KOPT-K1 (cell line): ENCODE data around the gene ZNF79.

ENCODE experiments used
- H3K27ac ChIP-seq: fragments of 200-600 bp; sonication (generic); 2 replicates; pipeline ENCODE4 v1.5.1; 2016; ENCODE audit warnings: antibody characterized with exemption, mild to moderate bottlenecking, low read depth, low read length; ENCODE audit not compliant: poor library complexity, severe bottlenecking
- H3K36me3 ChIP-seq: fragments of 200-600 bp; sonication (generic); 2 replicates; pipeline ENCODE4 v1.5.1; 2017; ENCODE audit warnings: antibody characterized with exemption, mild to moderate bottlenecking, low read length, moderate library complexity; ENCODE audit not compliant: insufficient read depth
- H3K9me3 ChIP-seq: fragments of 200-600 bp; sonication (generic); 2 replicates; pipeline ENCODE4 v1.5.1; 2017; ENCODE audit warnings: antibody characterized with exemption, low read length, mild to moderate bottlenecking; ENCODE audit not compliant: insufficient read depth, poor library complexity, severe bottlenecking

Gene ZNF79

DNA sequence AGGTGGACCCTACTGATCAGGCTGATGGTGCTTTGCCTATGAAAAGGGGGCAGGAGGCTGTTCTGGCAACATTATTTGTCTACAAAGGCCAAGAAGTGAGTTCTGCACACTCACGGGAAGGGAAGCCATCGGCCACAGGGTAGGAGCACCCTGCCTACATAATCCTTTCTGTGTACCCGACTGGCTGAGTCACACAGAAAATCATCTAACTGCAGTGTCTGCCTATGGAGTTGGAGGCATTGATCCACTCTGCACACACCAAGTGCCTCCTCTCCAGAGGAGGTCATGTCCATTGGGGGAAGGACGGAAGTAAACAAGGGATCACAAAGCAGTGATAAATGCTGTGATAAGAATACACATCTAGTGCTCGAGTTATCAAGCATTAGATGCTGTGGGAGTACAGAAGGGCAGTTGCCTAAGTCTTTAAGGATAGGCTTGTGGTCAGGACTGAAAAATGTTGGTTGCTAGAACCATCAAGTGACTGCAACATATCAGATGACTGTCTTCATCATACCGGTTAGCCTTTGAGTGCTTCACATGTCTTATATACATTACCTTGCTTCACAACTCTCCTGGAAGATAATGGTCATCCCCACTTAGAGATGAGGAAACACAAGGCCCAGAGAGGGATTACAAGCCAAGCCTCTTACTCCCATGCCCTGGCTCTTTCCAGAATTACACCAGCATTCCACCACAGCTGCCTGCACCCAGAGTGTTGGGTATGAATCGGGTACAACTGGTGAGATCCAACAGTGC is 28.5 kb upstream of the ZNF79 start:
- Histone ChIP-seq H3K36me3 (no peaks in the 10 kb centered on the region), H3K27ac (no peak overlapping the region), H3K9me3 (no peaks in the 10 kb centered on the region)

DNA sequence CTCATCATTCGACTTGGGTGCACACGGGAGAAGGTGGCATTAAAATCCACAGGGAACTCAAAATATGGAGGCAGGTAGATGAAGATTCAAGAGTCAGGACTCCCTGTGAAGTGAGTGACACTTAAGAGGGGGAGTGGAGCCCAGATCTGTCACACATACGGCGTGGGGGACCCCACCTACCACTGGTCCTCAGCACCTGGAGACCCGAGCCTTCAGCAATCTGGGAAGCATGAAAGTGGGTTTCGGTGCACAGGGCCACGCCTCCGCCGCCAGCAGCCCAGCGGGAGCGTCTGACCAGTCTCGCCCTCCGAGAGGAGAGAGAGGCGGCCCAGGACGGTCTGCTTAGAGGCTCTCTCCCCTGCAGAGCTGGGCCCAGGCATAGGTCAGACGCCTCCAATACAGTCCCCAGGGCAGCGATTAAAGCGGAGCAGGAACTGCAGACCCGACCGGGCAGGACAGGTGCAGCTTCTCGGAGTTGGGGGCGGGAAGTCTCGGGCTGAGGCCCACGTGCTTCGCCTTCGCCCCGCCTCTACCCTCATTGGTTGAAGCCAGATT is 27.9 kb upstream of the ZNF79 start:
- no peaks in the 10 kb centered on the region for H3K9me3 ChIP-seq
- H3K27ac ChIP-seq: no peak overlapping the region

GRCh38 chr9:127396808-127397645 is 27.2 kb upstream of the ZNF79 start, which contains the start of gene SLC2A8:
Gene SLC2A8, plus strand, starts transcription at chr9:127397169. Its CDS starts 62 bp downstream, at chr9:127397231.
- no peak within 1 kb of the TSS for H3K27ac ChIP-seq
- no peaks in the 10 kb centered on the region for H3K36me3 ChIP-seq
- H3K9me3 ChIP-seq: no peaks in the 10 kb centered on the region

More for the DNA sequence above, 27.9 kb upstream of the ZNF79 start:
- no peaks in the 10 kb centered on the region for H3K36me3 ChIP-seq

DNA sequence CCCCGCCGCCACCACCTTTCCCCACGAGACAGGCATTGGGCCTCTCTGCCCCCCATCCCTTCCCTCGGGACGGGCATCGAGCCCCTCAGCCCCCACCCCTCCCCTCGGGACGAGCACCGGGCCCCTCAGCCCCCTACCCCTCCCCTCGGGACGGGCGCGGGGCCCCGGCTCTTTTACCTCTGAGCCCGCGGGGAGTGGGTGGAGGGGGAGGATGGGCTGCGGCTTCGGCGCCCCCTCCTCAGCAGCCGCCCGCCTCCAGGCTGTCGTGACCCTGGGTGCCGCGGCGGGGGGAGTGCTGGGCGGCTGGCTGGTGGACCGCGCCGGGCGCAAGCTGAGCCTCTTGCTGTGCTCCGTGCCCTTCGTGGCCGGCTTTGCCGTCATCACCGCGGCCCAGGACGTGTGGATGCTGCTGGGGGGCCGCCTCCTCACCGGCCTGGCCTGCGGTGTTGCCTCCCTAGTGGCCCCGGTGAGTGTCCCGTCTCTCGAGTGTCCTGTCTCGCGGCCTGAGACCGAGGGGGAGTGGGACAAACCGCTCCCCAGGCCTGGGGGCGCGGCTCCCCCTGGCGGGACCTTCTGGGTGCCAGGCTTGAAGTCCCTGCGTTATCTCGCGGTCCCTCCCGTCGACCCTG is 26.4 kb upstream of the ZNF79 start:
- H3K27ac ChIP-seq: no peak overlapping the region
- no peaks in the 10 kb centered on the region for H3K9me3 ChIP-seq
- H3K36me3 ChIP-seq: no peaks in the 10 kb centered on the region

- Histone ChIP-seq H3K36me3 (no peaks in the 10 kb centered on the region), H3K9me3 (no peaks in the 10 kb centered on the region), H3K27ac (no peak overlapping the region)
Measured at GRCh38 chr9:127398275-127398647, 25.9 kb upstream of the ZNF79 start.

- Histone ChIP-seq H3K9me3 (no peaks in the 10 kb centered on the region), H3K36me3 (no peaks in the 10 kb centered on the region), H3K27ac (no peak overlapping the region)
Measured at GRCh38 chr9:127398715-127399400, 25.3 kb upstream of the ZNF79 start.

GRCh38 chr9:127399736-127400269 is 24.4 kb upstream of the ZNF79 start:
- H3K27ac ChIP-seq: no peak overlapping the region
- H3K9me3 ChIP-seq: no peaks in the 10 kb centered on the region
- H3K36me3 ChIP-seq: no peaks in the 10 kb centered on the region

DNA sequence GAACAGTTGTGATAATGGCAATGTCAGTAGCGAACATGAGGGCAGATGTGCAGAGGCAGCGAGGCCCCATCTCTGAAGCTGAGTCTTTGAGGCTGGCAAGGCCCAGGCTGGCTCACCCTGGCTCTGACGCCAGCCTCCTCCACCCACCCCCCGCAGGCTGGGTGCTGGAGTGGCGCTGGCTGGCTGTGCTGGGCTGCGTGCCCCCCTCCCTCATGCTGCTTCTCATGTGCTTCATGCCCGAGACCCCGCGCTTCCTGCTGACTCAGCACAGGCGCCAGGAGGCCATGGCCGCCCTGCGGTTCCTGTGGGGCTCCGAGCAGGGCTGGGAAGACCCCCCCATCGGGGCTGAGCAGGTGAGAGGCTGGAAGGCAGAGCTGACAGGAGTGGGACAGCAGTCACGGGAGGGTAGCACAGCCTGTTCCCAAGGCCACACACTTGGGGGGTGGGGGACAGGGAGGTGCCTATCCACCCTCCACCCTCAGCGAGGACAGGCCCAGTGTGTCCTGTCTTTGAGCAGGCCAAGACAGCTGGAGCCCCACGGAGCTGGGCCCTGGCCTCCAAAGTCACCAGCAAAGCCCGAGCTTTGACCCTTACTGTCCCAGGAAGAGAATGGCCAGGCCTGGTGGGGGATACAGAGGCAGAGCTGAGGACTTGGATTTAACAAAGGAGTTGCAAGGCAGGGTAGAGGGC is 21.6 kb upstream of the ZNF79 start:
- no peaks in the 10 kb centered on the region for H3K9me3 ChIP-seq
- no peak overlapping the region for H3K27ac ChIP-seq
- H3K36me3 ChIP-seq: no peaks in the 10 kb centered on the region

- H3K36me3 ChIP-seq: no peaks in the 10 kb centered on the region
- no peak overlapping the region for H3K27ac ChIP-seq
- no peaks in the 10 kb centered on the region for H3K9me3 ChIP-seq
Measured at GRCh38 chr9:127403507-127404192, 20.5 kb upstream of the ZNF79 start.

- Histone ChIP-seq H3K36me3 (no peaks in the 10 kb centered on the region), H3K9me3 (no peaks in the 10 kb centered on the region)
Measured at GRCh38 chr9:127404631-127405030, 19.6 kb upstream of the ZNF79 start.

GRCh38 chr9:127405344-127406125 is 18.6 kb upstream of the ZNF79 start:
- H3K36me3 ChIP-seq: no peaks in the 10 kb centered on the region
- H3K9me3 ChIP-seq: no peaks in the 10 kb centered on the region
- H3K27ac ChIP-seq: no peak overlapping the region

More at GRCh38 chr9:127404631-127405030, 19.6 kb upstream of the ZNF79 start:
- no peak overlapping the region for H3K27ac ChIP-seq

GRCh38 chr9:127406799-127407491 is 17.2 kb upstream of the ZNF79 start:
- Histone ChIP-seq H3K36me3 (no peaks in the 10 kb centered on the region), H3K9me3 (no peaks in the 10 kb centered on the region), H3K27ac (no peak overlapping the region)
